Smooth muscle cell (in vitro differentiated cells): ENCODE measurements around the gene NPM1. TPM values are rescaled to one million over a fixed set of nuclear protein-coding genes. Genes with fewer than 3 reads are reported as not detected.

Experiments used
- DNase-seq: peaks from one replicate; lab custom pipeline; 2025; ENCODE audit not compliant: unreplicated experiment; lab: John Stamatoyannopoulos, UW
- H2AFZ ChIP-seq: fragments of 200-600 bp; sonication (generic); 2 replicates; pipeline ENCODE4 v1.6.0; 2016; ENCODE audit warnings: antibody characterized with exemption, low read depth, mild to moderate bottlenecking
- H3F3A ChIP-seq: fragments of 200-600 bp; sonication (generic); 2 replicates; pipeline ENCODE4 v1.6.0; 2017; ENCODE audit warnings: antibody characterized with exemption, low read depth
- H3K27ac ChIP-seq: fragments of 200-600 bp; sonication (generic); 2 replicates; pipeline ENCODE4 v1.5.1; 2016; ENCODE audit warnings: low read depth, mild to moderate bottlenecking
- H3K27me3 ChIP-seq: fragments of 200-600 bp; sonication (generic); 2 replicates; pipeline ENCODE4 v1.6.1; 2016; ENCODE audit warnings: low read depth, mild to moderate bottlenecking
- H3K36me3 ChIP-seq: fragments of 200-600 bp; sonication (generic); 2 replicates; pipeline ENCODE4 v1.5.1; 2016; ENCODE audit warnings: low read depth
- H3K4me1 ChIP-seq: fragments of 200-600 bp; sonication (generic); 2 replicates; pipeline ENCODE4 v1.5.1; 2016; ENCODE audit warnings: low read depth
- H3K4me2 ChIP-seq: fragments of 200-600 bp; sonication (generic); 2 replicates; pipeline ENCODE4 v1.6.0; 2016; ENCODE audit warnings: mild to moderate bottlenecking
- H3K4me3 ChIP-seq: fragments of 200-600 bp; sonication (generic); 2 replicates; pipeline ENCODE4 v1.5.1; 2016; ENCODE audit warnings: mild to moderate bottlenecking
- H3K79me2 ChIP-seq: fragments of 200-600 bp; sonication (generic); 2 replicates; pipeline ENCODE4 v1.6.0; 2016; ENCODE audit warnings: low read depth, mild to moderate bottlenecking
- H3K9ac ChIP-seq: fragments of 200-600 bp; sonication (generic); 2 replicates; pipeline ENCODE4 v1.6.0; 2016; ENCODE audit warnings: low read depth
- H3K9me3 ChIP-seq: fragments of 200-600 bp; sonication (generic); replicated peaks from 2 replicates; pipeline ENCODE4 v1.5.1; 2016; ENCODE audit warnings: low read depth
- H4K20me1 ChIP-seq: fragments of 200-600 bp; sonication (generic); 2 replicates; pipeline ENCODE4 v1.6.0; 2016; ENCODE audit warnings: low read depth
- CTCF ChIP-seq: fragments of 200-600 bp; sonication (generic); IDR thresholded peaks from 2 replicates; pipeline ENCODE4 v1.5.1; 2017; ENCODE audit warnings: borderline replicate concordance, mild to moderate bottlenecking, antibody characterized with exemption; ENCODE audit not compliant: insufficient read depth, poor library complexity, severe bottlenecking
- WGBS: methylation state at CpG from one replicate; pipeline ENCODE4 v1.1.7; 2016; ENCODE audit warnings: low lambda C conversion rate; 5-methylcytosine and 5-hydroxymethylcytosine counted together
- polyA plus RNA-seq: library from polyadenylated mRNA; unstranded; fragments of >200 nt; fragmentation: Nextera tagmentation; extraction: Ambion mirVana; gene quantifications from 2 replicates; pipeline ENCODE4 v1.2.1, GENCODE V29; 2016
- total RNA-seq: library from RNA; depleted of rRNA; stranded (reverse); fragments of >200 nt; gene quantifications from 2 replicates; pipeline ENCODE4 v1.2.3, GENCODE V29; 2014

The NPM1 gene
- total and polyA plus RNA-seq, 2 experiments from 2014 or later: 330 to 2,459 TPM

GRCh38 chr5:171386861-171387344 lies 746 bp upstream of the NPM1 start:
- peak overlapping the region; percentile 76 for H3K4me3 ChIP-seq
- no peak for DNase-seq
- TF ChIP-seq CTCF: no peak
- no peaks in the 10 kb centered on the region for H3K36me3 ChIP-seq
- peak overlapping the region; percentile 92 for H2AFZ ChIP-seq
- H3K27me3 ChIP-seq: no peaks in the 10 kb centered on the region
- H3F3A ChIP-seq: peaks cover 3% of the 10 kb centered on the region
- peaks cover 41% of the 10 kb centered on the region for H4K20me1 ChIP-seq
- peak overlapping the region; percentile 79 for H3K9ac ChIP-seq
- H3K79me2 ChIP-seq: peaks cover 42% of the 10 kb centered on the region
- no peaks in the 10 kb centered on the region for H3K9me3 ChIP-seq
- peak overlapping the region; percentile 67 for H3K27ac ChIP-seq
- peaks cover 26% of the 10 kb centered on the region for H3K4me1 ChIP-seq
- peak overlapping the region; percentile 83 for H3K4me2 ChIP-seq
- WGBS: 11% methylated on average over 20 of the region's 20 CpGs

- Histone ChIP-seq H3K4me3 (peak overlapping the region; percentile 76), H3K4me1 (peaks cover 30% of the 10 kb centered on the region), H3K4me2 (peak overlapping the region; percentile 98), H3K27ac (peak overlapping the region; percentile 91), H3K27me3 (no peaks in the 10 kb centered on the region), H3K9me3 (no peaks in the 10 kb centered on the region), H2AFZ (no peak overlapping the region), H4K20me1 (peaks cover 54% of the 10 kb centered on the region), H3F3A (peaks cover 3% of the 10 kb centered on the region), H3K79me2 (peaks cover 55% of the 10 kb centered on the region), H3K36me3 (peaks cover 6% of the 10 kb centered on the region), H3K9ac (peak overlapping the region; percentile 89)
- DNase-seq: peak; percentile 52
- TF ChIP-seq CTCF: no peak
- WGBS: 1% methylated on average over 49 of the region's 56 CpGs
Measured at GRCh38 chr5:171387970-171388815, 544 bp downstream of the NPM1 start.

GRCh38 chr5:171388816-171389168 lies 1.1 kb downstream of the NPM1 start:
- peak overlapping the region; percentile 89 for H3K9ac ChIP-seq
- peak overlapping the region; percentile 76 for H3K4me3 ChIP-seq
- H3K27ac ChIP-seq: peak overlapping the region; percentile 91
- peaks cover 60% of the 10 kb centered on the region for H4K20me1 ChIP-seq
- H3K36me3 ChIP-seq: peaks cover 12% of the 10 kb centered on the region
- peak overlapping the region; percentile 98 for H3K4me2 ChIP-seq
- H3K79me2 ChIP-seq: peaks cover 61% of the 10 kb centered on the region
- H3F3A ChIP-seq: peaks cover 3% of the 10 kb centered on the region
- under 1% methylated on average over 14 of the region's 14 CpGs for WGBS
- peaks cover 30% of the 10 kb centered on the region for H3K4me1 ChIP-seq
- H2AFZ ChIP-seq: no peak overlapping the region
- no peaks in the 10 kb centered on the region for H3K9me3 ChIP-seq
- no peaks in the 10 kb centered on the region for H3K27me3 ChIP-seq
- TF ChIP-seq CTCF: no peak
- no peak for DNase-seq
